NCI-H524 treated with DMSO at 0.1 percent for 48 hours (cell line): ENCODE data around the gene ERRFI1.
A peak's percentile ranks its signal among the peaks of the same experiment; 100 is the strongest.
"Not testable (repeated sequence)": the region's sequence is repeated elsewhere in the genome, so short reads cannot be mapped to it uniquely, and the experiment has no call there.

Experiments
- DNase-seq: peaks from one replicate; lab custom pipeline; 2025; lab: John Stamatoyannopoulos, UW

Gene ERRFI1

GRCh38 chr1:8026153-8026975, at the start of gene ERRFI1:
Gene ERRFI1, minus strand, starts transcription at chr1:8026309. Its CDS starts 10,690 bp downstream, at chr1:8015619.
- DNase-seq = peak; percentile 46

DNA sequence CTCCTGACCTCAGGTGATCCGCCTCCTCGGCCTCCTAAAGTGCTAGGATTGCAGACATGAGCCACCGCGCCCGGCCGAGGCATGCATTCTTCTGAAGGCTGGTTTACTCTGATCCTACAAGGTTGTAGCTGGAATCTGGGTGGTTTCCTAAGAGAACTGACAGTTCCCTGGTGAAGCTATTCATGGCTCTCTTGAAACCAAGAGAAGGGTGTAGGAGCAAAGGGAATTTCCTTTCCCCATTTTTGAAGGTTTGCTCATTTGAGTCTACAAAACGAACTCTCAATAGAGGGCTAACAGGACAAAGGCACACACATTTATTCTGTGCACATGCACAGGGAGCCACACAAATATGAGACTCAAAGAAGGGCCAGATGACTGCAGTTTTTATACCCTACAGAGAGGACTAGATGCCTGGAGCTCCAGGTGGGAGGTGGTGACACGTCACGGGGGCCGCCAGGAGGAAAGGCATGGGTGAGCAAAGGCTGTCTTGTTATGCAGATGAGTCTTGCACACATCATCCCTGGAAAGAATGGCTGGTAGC, 49.5 kb upstream of the ERRFI1 start:
- no peak for DNase-seq

- DNase-seq = no peak
Measured at GRCh38 chr1:8073112-8073855, 47.2 kb upstream of the ERRFI1 start.

- DNase-seq = no peak
Measured at GRCh38 chr1:8070381-8070811, 44.3 kb upstream of the ERRFI1 start.

DNA sequence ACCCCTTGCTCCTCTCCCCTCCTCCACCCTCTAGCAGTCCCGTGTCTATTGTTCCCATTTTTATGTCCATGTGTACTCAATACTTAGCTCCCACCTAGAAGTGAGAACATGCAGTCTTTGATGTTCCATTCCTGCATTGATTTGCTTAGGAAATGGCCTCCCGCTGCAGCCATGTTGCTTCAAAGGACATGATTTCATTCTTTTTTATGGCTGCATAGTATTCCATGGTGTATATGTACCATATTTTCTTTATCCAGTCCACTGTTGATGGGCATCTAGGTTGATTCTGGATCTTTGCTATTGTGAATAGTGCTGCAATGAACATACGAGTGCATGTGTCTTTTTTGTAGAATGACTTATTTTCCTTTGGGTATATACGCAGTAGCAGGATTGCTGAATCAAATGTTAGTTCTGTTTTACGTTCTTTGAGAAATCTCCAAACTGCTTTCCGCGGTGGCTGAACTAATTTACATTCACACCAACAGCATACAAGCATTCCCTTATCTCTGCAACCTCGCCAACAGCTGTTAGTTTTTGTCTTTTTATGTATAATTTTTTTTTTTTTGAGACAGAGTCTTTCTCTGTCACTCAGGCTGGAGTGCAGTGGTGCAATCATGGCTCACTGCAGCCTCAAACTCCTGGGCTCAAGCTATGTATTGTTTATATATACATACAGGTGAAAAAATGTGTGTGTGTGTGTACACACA, 43.7 kb upstream of the ERRFI1 start:
- DNase-seq = not testable (repeated sequence)

DNA sequence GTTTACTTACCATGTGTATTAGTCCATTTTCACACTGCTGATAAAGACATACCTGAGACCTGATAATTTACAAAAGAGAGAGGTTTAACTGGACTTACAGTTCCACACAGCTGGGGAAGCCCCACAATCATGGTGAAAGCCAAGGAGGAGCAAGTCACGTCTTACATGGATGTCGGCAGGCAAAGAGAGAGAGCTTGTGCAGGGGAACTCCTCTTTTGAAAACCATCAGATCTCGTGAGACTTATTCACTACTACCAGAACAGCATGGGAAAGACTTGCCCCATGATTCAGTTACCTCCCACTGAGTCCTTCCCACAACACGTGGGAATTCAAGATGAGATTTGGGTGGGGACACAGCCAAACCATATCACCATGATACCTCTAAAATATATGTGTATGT, 39.3 kb upstream of the ERRFI1 start:
- no peak for DNase-seq

DNA sequence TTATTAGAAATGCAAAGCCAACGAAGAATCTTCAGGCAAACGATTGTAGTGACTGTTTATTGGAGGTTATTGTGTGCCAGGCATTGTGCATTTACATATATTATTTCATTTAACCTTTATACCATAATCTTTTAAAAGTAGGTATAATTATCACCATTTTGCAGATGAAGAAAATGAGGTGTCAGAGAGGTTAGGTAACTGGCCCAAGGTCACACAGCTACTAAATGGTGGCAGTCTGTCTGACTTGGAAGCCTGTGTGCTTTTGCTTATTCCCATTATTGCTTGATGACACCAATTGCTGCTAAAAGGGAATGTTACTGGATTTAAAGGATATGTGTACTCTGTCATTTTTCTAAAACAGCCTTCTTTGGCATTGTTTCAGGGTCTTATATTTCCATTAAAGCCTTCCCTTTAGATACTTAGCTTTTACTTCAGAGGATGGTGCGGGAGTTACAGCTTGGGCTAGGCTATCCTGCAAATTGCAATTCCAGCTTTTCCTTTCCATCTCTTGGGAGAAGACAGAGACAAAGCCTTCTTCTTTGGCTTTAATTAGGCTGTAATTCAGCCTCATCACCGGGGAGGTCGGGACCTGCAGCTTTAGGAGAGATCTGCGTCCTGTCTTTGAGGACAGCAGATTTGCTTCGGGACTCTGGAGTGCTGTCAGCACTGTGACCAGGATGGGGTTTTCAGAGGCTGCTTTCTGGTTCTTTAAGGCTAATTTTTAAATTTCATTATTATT, 37.4 kb upstream of the ERRFI1 start:
- no peak for DNase-seq

GRCh38 chr1:8062861-8063260, 36.8 kb upstream of the ERRFI1 start:
- no peak for DNase-seq

DNA sequence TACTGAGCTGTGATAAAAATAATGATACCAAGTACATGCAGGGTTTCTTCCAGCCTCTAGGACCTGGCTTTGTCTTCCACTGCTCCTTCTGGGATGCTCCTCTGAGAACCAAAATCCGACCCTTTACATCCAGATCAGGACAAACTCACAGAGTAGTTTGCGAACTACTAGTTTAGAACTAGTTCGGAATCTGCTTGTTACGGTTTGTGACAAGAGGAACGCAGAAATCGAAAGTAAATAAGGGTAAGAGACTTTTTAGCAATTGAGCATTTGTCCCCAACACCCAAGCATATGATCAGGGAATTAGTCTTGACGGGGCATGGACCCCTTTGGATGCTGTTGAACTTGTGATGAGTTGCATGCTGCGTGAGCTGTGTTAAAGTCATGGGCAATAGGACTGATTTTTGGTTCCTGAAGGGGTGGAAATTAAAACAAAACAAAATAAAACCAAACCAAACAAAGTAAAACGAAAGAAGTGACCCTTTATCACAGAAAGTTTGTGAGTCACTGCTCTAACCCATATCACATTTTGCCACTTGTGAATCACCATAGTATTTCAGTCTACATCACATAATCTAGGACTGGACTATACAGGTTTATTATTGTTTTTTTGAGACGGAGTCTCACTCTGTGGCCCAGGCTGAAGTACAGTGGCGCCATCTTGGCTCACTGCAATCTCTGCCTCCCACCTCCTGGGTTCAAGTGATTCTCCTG, 35.7 kb upstream of the ERRFI1 start:
- no peak for DNase-seq

DNA sequence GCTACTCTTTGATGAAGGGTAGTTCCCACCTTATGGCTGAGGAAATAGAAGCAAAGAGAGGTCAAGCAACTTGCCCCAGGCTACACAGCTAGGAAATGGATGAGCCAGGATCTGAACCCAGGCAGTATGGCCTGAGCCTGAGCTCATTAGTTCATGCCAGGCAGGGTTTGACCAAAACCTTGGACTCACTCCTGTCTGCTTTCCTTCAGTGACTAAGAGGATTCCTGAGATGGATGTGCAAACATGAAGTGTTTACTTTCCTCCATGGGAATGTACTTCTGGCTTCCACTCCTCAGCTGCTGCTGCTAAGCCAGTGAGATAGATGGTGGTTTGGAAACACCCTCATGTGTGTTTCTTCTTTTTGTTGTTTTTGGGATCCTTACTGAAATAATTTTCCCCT, 35.1 kb upstream of the ERRFI1 start:
- DNase-seq = no peak

DNA sequence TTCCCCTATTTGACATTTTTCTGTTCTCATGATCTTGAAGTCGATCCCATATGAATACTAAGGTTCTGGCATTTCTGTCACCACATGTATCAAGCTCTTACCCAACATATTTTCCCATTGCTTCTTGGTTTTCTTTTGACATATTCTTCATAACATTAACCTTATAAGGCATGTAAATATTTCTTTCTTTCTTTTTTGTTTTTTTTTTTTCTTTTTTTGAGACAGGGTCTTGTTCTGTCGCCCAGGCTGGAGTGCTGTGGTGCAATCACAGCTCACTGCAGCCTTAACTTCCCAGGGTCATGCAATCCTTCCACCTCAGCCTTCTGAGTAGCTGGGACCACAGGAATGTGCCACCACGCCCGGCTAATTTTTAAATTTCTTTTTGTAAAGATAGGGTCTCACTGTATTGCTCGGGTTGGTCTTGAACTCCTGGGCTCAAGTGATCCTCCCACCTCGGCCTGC, 33.1 kb upstream of the ERRFI1 start:
- DNase-seq = no peak

GRCh38 chr1:8057779-8058178, 31.7 kb upstream of the ERRFI1 start:
- not testable (repeated sequence) for DNase-seq

DNA sequence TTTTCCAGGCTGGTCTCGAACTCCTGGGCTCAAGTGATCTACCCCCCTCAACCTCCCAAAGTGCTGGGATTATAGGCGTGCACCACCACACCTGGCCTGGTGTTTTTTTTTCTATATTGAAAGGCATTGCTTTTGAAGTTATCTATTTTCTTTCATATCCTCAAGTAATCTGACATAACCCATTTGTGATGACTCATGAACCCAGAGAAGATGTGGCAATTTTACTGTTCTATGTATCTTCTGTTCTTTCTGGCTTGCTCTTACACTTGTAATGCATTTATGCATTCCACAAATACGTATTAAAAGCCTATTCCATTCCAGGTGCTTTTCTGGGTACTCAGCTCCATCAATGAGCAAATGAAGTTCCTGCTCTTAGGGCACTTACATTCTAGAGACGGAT, 29.9 kb upstream of the ERRFI1 start:
- no peak for DNase-seq

- DNase-seq = no peak
Measured at GRCh38 chr1:8053878-8054567, 27.9 kb upstream of the ERRFI1 start.

GRCh38 chr1:8051650-8052049, 25.5 kb upstream of the ERRFI1 start:
- DNase-seq = no peak

GRCh38 chr1:8049229-8049628, 23.1 kb upstream of the ERRFI1 start:
- DNase-seq = not testable (repeated sequence)

DNA sequence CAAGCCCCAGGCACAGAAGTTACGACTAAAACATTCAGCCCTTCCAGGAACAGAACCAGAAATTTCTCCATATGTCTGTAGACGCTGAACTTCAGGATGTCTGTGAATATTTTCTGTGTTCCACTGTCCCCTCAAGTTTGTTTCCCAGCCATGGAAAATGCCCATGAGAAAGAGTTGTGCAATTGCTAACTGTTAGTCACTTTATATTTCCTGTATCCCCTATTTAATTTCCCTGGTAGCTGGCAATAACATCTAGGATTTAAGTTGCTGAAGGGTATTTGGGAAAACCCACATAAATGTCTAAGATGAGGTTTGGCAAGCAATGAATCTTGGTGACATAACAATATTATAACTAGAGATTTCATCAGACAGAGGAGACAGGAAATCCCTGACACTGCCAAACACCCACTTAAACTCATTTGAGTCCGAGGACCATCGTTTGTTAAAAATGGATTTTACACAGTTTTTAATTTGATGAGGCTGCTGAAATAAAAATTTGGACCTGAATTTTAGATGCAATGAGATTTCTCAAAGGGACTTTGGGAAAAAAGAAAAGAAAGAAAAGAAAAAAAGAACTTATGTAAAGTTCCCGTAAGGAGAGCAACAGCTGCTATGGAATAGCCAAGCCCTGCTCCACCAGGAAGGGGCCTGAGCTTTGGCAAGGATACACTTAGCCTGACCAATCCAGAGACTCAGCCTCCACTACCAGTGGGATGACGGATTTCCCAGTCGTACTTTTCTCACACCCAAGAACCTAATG, 21.8 kb upstream of the ERRFI1 start:
- DNase-seq = no peak

DNA sequence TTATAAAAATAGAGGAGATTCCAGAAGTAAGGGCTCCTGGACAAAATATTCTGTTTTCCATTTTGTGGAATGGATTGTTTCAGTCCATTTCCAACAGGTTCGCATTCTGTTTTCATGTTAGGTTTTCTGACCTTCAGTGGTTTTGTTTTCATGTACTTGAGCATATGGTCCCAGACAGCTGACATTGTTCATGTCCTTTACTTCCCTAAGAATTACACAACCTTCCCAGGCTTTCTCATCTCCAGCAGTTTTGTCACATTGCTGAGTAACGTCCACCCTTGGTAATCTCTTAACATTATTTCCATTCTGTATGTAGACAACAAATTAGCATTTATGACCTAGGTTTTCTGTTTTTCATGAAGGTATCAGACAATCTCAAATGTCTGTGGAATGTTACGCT, 21.0 kb upstream of the ERRFI1 start:
- DNase-seq = no peak

- DNase-seq = no peak
Measured at GRCh38 chr1:8046391-8046790, 20.3 kb upstream of the ERRFI1 start.

DNA sequence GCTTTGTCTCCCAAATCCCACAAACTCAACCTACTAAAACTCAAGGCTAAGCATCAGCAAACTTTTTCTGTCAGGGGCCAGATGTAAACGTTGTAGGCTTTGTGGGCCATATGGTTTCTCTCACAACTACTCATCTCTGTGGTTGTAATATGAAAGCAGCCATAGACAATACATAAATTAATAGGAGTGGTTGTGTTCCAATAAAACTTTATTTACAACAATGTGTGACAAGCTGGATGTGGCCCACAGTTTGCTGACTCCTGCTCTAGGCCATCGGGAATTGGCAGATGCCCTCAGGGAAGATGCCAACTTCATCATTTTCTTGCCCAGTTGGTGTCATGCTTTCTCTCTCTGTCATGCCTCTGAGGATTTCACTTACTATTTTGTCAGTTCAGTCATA, 17.5 kb upstream of the ERRFI1 start:
- no peak for DNase-seq
